H9 (cell line): ENCODE data around the gene ZBTB16. TPM values are rescaled to one million over a fixed set of nuclear protein-coding genes. Genes with fewer than 3 reads are reported as not detected.

Experiments used
- DNase-seq: peaks from one replicate; pipeline ENCODE4 v3.0.0-alpha.2; 2017
- H2AFZ ChIP-seq: one replicate; pipeline ENCODE4 v1.6.1; 2013; ENCODE audit warnings: mild to moderate bottlenecking, low read length, control low read depth, moderate library complexity
- H2AK5ac ChIP-seq: 2 replicates; pipeline ENCODE4 v1.6.1; 2013; ENCODE audit warnings: low read length, control low read depth, mixed read lengths; ENCODE audit not compliant: insufficient read length
- H2BK120ac ChIP-seq: one replicate; pipeline ENCODE4 v1.6.1; 2013; ENCODE audit warnings: low read depth, mild to moderate bottlenecking, low read length, control low read depth, inconsistent platforms; ENCODE audit not compliant: poor library complexity, severe bottlenecking
- H2BK12ac ChIP-seq: 2 replicates; pipeline ENCODE4 v1.6.1; 2013; ENCODE audit warnings: low read length, control low read depth, mixed read lengths, low read depth; ENCODE audit not compliant: insufficient read length
- H2BK15ac ChIP-seq: 2 replicates; pipeline ENCODE4 v1.6.1; 2013; ENCODE audit warnings: low read depth, low read length, control low read depth
- H2BK20ac ChIP-seq: one replicate; pipeline ENCODE4 v1.6.1; 2013; ENCODE audit warnings: low read depth, mild to moderate bottlenecking, low read length, control low read depth, inconsistent platforms; ENCODE audit not compliant: poor library complexity, severe bottlenecking
- H2BK5ac ChIP-seq: 2 replicates; pipeline ENCODE4 v1.6.1; 2013; ENCODE audit warnings: low read length, control low read depth, mixed read lengths; ENCODE audit not compliant: insufficient read length
- H3K14ac ChIP-seq: 2 replicates; pipeline ENCODE4 v1.6.1; 2013; ENCODE audit warnings: low read length, control low read depth; ENCODE audit not compliant: insufficient read depth
- H3K18ac ChIP-seq: 2 replicates; pipeline ENCODE4 v1.6.1; 2013; ENCODE audit warnings: low read depth, mild to moderate bottlenecking, mixed read lengths, low read length, control low read depth; ENCODE audit not compliant: insufficient read length
- H3K23ac ChIP-seq: 2 replicates; pipeline ENCODE4 v1.6.1; 2013; ENCODE audit warnings: low read length, control low read depth, mixed read lengths, low read depth; ENCODE audit not compliant: insufficient read length
- H3K23me2 ChIP-seq: 2 replicates; pipeline ENCODE4 v1.6.1; 2013; ENCODE audit warnings: low read depth, mild to moderate bottlenecking, mixed read lengths, low read length, control low read depth; ENCODE audit not compliant: insufficient read length, poor library complexity, severe bottlenecking
- H3K27ac ChIP-seq: 2 replicates; pipeline ENCODE4 v1.5.1; 2013; ENCODE audit warnings: low read length, control low read depth, mixed read lengths, low read depth; ENCODE audit not compliant: insufficient read length
- H3K27me3 ChIP-seq: 2 replicates; pipeline ENCODE4 v1.6.1; 2013; ENCODE audit warnings: low read length, control low read depth, inconsistent platforms; ENCODE audit not compliant: insufficient read depth
- H3K4ac ChIP-seq: 2 replicates; pipeline ENCODE4 v1.6.1; 2013; ENCODE audit warnings: low read depth, mild to moderate bottlenecking, control low read depth, inconsistent platforms, low read length, moderate library complexity
- H3K4me1 ChIP-seq: 2 replicates; pipeline ENCODE4 v1.6.1; 2013; ENCODE audit warnings: low read length, control low read depth, inconsistent platforms; ENCODE audit not compliant: insufficient read depth
- H3K4me2 ChIP-seq: 2 replicates; pipeline ENCODE4 v1.6.1; 2013; ENCODE audit warnings: low read length, control low read depth, mixed read lengths; ENCODE audit not compliant: insufficient read length, insufficient read depth
- H3K56ac ChIP-seq: 2 replicates; pipeline ENCODE4 v1.6.1; 2013; ENCODE audit warnings: low read depth, mild to moderate bottlenecking, mixed read lengths, low read length, control low read depth; ENCODE audit not compliant: insufficient read length
- H3K79me1 ChIP-seq: 2 replicates; pipeline ENCODE4 v1.6.1; 2013; ENCODE audit warnings: low read depth, mild to moderate bottlenecking, moderate library complexity, low read length, control low read depth, inconsistent platforms; ENCODE audit not compliant: insufficient read depth, poor library complexity, severe bottlenecking
- H3K79me2 ChIP-seq: 2 replicates; pipeline ENCODE4 v1.6.1; 2013; ENCODE audit warnings: low read length, control low read depth, inconsistent platforms; ENCODE audit not compliant: insufficient read depth
- H3K9ac ChIP-seq: 2 replicates; pipeline ENCODE4 v1.6.1; 2013; ENCODE audit warnings: low read length, control low read depth, mixed read lengths; ENCODE audit not compliant: insufficient read length; ENCODE audit errors: extremely low read depth
- H3K9me3 ChIP-seq: one replicate; pipeline ENCODE4 v1.6.1; 2013; ENCODE audit warnings: low read depth, low read length, inconsistent platforms; ENCODE audit not compliant: control insufficient read depth
- H3T11ph ChIP-seq: one replicate; pipeline ENCODE4 v1.6.1; 2013; ENCODE audit warnings: mild to moderate bottlenecking, low read length, control low read depth, inconsistent platforms
- H4K20me1 ChIP-seq: one replicate; pipeline ENCODE4 v1.6.1; 2013; ENCODE audit not compliant: control insufficient read depth, insufficient read length, insufficient read depth
- H4K5ac ChIP-seq: 2 replicates; pipeline ENCODE4 v1.6.1; 2013; ENCODE audit warnings: low read depth, mild to moderate bottlenecking, mixed read lengths, low read length, control low read depth; ENCODE audit not compliant: insufficient read length
- H4K8ac ChIP-seq: replicated peaks from 2 replicates; pipeline ENCODE4 v1.6.1; 2013; ENCODE audit warnings: low read length, control low read depth, mixed read lengths, low read depth; ENCODE audit not compliant: insufficient read length
- H4K91ac ChIP-seq: 2 replicates; pipeline ENCODE4 v1.6.1; 2013; ENCODE audit warnings: low read depth, mild to moderate bottlenecking, moderate library complexity, mixed read lengths, low read length, control low read depth; ENCODE audit not compliant: insufficient read length
- H3K27ac Mint-ChIP-seq, 3 experiments: 2 replicates in 2 of 3; 3 replicates in 1 of 3; pipeline ENCODE4 v1.8.0; 2020 to 2021; ENCODE audit warnings: mixed read lengths in 3 of 3, mild to moderate bottlenecking in 1 of 3, moderate library complexity in 1 of 3
- H3K27me3 Mint-ChIP-seq: 2 replicates; pipeline ENCODE4 v1.8.0; 2021; ENCODE audit warnings: low read depth, mild to moderate bottlenecking, moderate library complexity, mixed read lengths
- H3K36me3 Mint-ChIP-seq, 3 experiments: 2 replicates in 2 of 3; 3 replicates in 1 of 3; pipeline ENCODE4 v1.8.0; 2020 to 2021; ENCODE audit warnings: low read depth in 3 of 3, mixed read lengths in 3 of 3; ENCODE audit not compliant: insufficient read depth in 1 of 3
- H3K4me1 Mint-ChIP-seq, 2 experiments: 2 replicates each; pipeline ENCODE4 v1.8.0; 2020; ENCODE audit warnings: mixed read lengths in 2 of 2
- H3K4me3 Mint-ChIP-seq, 2 experiments: 2 replicates in 1 of 2; 3 replicates in 1 of 2; pipeline ENCODE4 v1.8.0; 2020 to 2021; ENCODE audit warnings: mild to moderate bottlenecking in 2 of 2, mixed read lengths in 2 of 2, moderate library complexity in 1 of 2
- H3K9me3 Mint-ChIP-seq, 2 experiments: 2 replicates in 1 of 2; 3 replicates in 1 of 2; pipeline ENCODE4 v1.8.0; 2020; ENCODE audit warnings: mild to moderate bottlenecking in 2 of 2, mixed read lengths in 2 of 2, moderate library complexity in 1 of 2
- CTCF ChIP-seq: fragments of 200-600 bp; sonication (generic); conservative IDR thresholded peaks from 3 replicates; pipeline ENCODE4 v1.8.0; 2021; ENCODE audit warnings: antibody characterized with exemption, mild to moderate bottlenecking
- WGBS: extraction: QIAGEN DNeasy Blood & Tissue Kit; methylation state at CpG from one replicate; pipeline ENCODE4 v1.1.7; 2013; ENCODE audit warnings: missing lambda C conversion rate, low lambda C conversion rate, mixed read lengths; ENCODE audit not compliant: insufficient read length; ENCODE audit errors: extremely low coverage; 5-methylcytosine and 5-hydroxymethylcytosine counted together
- total RNA-seq: library from RNA; stranded (reverse); gene quantifications from 2 replicates; pipeline ENCODE4 v1.2.1, GENCODE V29; 2021

Gene ZBTB16
- total RNA-seq, 1 experiment from 2014 or later, result not detected

- H3K4ac ChIP-seq, result no peak overlapping the region
- peaks cover 2% of the 10 kb centered on the region for H3K4me1 ChIP-seq
- no peak overlapping the region for H2BK20ac ChIP-seq
- H3K27ac ChIP-seq, result no peak overlapping the region
- H3K79me1 ChIP-seq, result no peaks in the 10 kb centered on the region
- no peaks in the 10 kb centered on the region for H4K20me1 ChIP-seq
- H3K79me2 ChIP-seq, result no peaks in the 10 kb centered on the region
- H3K27me3 ChIP-seq, result no peaks in the 10 kb centered on the region
- Mint-ChIP-seq H3K27ac (no peak overlapping the region), H3K4me3 (no peak overlapping the region), H3K4me1 (peaks cover 9 to 11% of the 10 kb centered on the region in 2 experiments; a peak in 3 of 4 replicates), H3K36me3 (no peaks in the 10 kb centered on the region), H3K9me3 (no peaks in the 10 kb centered on the region), H3K27me3 (peaks cover 14% of the 10 kb centered on the region; the same call in 1 of the 2 replicates)
- no peak overlapping the region for H3K9ac ChIP-seq
- no peak overlapping the region for H4K91ac ChIP-seq
- H3K18ac ChIP-seq, result no peak overlapping the region
- no peak overlapping the region for H4K5ac ChIP-seq
- H3K23me2 ChIP-seq, result no peaks in the 10 kb centered on the region
- no peak overlapping the region for H2AK5ac ChIP-seq
- H3K14ac ChIP-seq, result no peak overlapping the region
- no peak for DNase-seq
- H2BK120ac ChIP-seq, result no peak overlapping the region
- no peak overlapping the region for H3K23ac ChIP-seq
- H4K8ac ChIP-seq, result no peak overlapping the region
- no peak overlapping the region for H2AFZ ChIP-seq
- no peak overlapping the region for H2BK12ac ChIP-seq
- no peak overlapping the region for H2BK5ac ChIP-seq
- no peak overlapping the region for H3K56ac ChIP-seq
- H3K9me3 ChIP-seq, result no peaks in the 10 kb centered on the region
- no peak overlapping the region for H3K4me2 ChIP-seq
- TF ChIP-seq CTCF, result no peak; the same call in 2 of the 3 replicates
- WGBS, result no CpG with 5 or more reads among the region's 9 CpGs
- no peak overlapping the region for H2BK15ac ChIP-seq
- no peak overlapping the region for H3T11ph ChIP-seq
These were observed 72.9 kb downstream of the ZBTB16 start for GRCh38 chr11:114132417-114132816.
